HepG2 (cell line): ENCODE data around the gene DLST. TPM values are rescaled to one million over a fixed set of nuclear protein-coding genes. Genes with fewer than 3 reads are reported as not detected.

ENCODE experiments used
- BHLHE40 ChIP-seq: IDR thresholded peaks from 2 replicates; pipeline ENCODE4 v1.6.1; 2011; ENCODE audit warnings: low read length, improper control_type of control experiment
- CEBPB ChIP-seq: IDR thresholded peaks from 2 replicates; pipeline ENCODE4 v1.6.1; 2011; ENCODE audit warnings: low read depth, low read length, improper control_type of control experiment, borderline replicate concordance
- CEBPG ChIP-seq: IDR thresholded peaks from 2 replicates; pipeline ENCODE4 v1.6.1; 2016
- ELF3 ChIP-seq: IDR thresholded peaks from 2 replicates; pipeline ENCODE4 v1.6.1; 2016; ENCODE audit warnings: missing genetic modification reagents, missing compliant biosample characterization
- FOSL2 ChIP-seq: sonication (generic); formaldehyde crosslinking; IDR thresholded peaks from 2 replicates; pipeline ENCODE4 v1.4.0; 2020; ENCODE audit warnings: missing genetic modification reagents
- HMGA1 ChIP-seq: sonication (generic); formaldehyde crosslinking; conservative IDR thresholded peaks from 2 replicates; pipeline ENCODE4 v1.4.0; 2020; ENCODE audit warnings: missing genetic modification reagents
- KDM2A ChIP-seq: sonication (generic); formaldehyde crosslinking; IDR thresholded peaks from 2 replicates; pipeline ENCODE4 v1.4.0; 2020; ENCODE audit warnings: low read depth, missing genetic modification reagents, borderline replicate concordance
- MAFK ChIP-seq, 2 experiments: IDR thresholded peaks in 1 of 2; conservative IDR thresholded peaks in 1 of 2; 2 replicates each; pipeline ENCODE4 v1.6.1; 2011; ENCODE audit warnings: improper control_type of control experiment in 2 of 2, low read length in 2 of 2
- MXD4 ChIP-seq: IDR thresholded peaks from 2 replicates; pipeline ENCODE4 v1.6.1; 2016; ENCODE audit warnings: mild to moderate bottlenecking, missing biosample characterization, missing genetic modification reagents
- REPIN1 ChIP-seq: sonication (generic); formaldehyde crosslinking; IDR thresholded peaks from 2 replicates; pipeline ENCODE4 v1.8.0; 2022; ENCODE audit warnings: missing genetic modification reagents, low read depth, mild to moderate bottlenecking, borderline replicate concordance
- SAP130 ChIP-seq: IDR thresholded peaks from 2 replicates; pipeline ENCODE4 v1.6.1; 2016; ENCODE audit warnings: low read depth
- XRCC5 ChIP-seq: fragments of 200-400 bp; formaldehyde crosslinking; optimal IDR thresholded peaks from 2 replicates; pipeline ENCODE3; 2017; ENCODE audit warnings: mild to moderate bottlenecking, low read length
- ZNF775 ChIP-seq: sonication (generic); formaldehyde crosslinking; IDR thresholded peaks from 2 replicates; pipeline ENCODE4 v1.4.0; 2020; ENCODE audit warnings: missing genetic modification reagents, mild to moderate bottlenecking, moderate library complexity, borderline replicate concordance
- ZNF788 ChIP-seq: sonication (generic); formaldehyde crosslinking; IDR thresholded peaks from 2 replicates; pipeline ENCODE4 v1.5.0; 2020; ENCODE audit warnings: mild to moderate bottlenecking, missing genetic modification reagents, borderline replicate concordance
- polyA plus RNA-seq, 8 experiments: library from polyadenylated mRNA; depleted of rRNA in 3 of 8; stranded (reverse) in 7 of 8; unstranded in 1 of 8; fragments of >200 nt; fragmentation: Illumina TruSeq in 4 of 8; extraction: Trizol in 4 of 8; gene quantifications; 2 replicates each; pipeline versions ENCODE4 v1.2.1 to v1.2.3, GENCODE V29; 2011 to 2016; ENCODE audit warnings: low read depth in 4 of 8, missing spikeins in 1 of 8, mixed read lengths in 1 of 8; ENCODE audit not compliant: insufficient read depth in 1 of 8
- total RNA-seq, 5 experiments: library from RNA; depleted of rRNA; stranded (reverse); fragments of >200 nt; fragmentation: Illumina TruSeq; extraction: Trizol; gene quantifications; 2 replicates each; pipeline ENCODE4 v1.2.3, GENCODE V29; 2016; ENCODE audit warnings: low read depth in 1 of 5
- TF ChIP-seq, protein P1 (sequence below): sonication (generic); formaldehyde crosslinking; IDR thresholded peaks from 2 replicates; pipeline ENCODE4 v1.8.1; 2023; ENCODE audit warnings: mild to moderate bottlenecking, moderate library complexity, missing genetic modification reagents

Gene DLST
- total and polyA plus RNA-seq, 2 of the 13 experiments (the other 11 are each of a cell fraction or from before 2014, with no cell fraction given), result 56.5 to 94.3 TPM

DNA sequence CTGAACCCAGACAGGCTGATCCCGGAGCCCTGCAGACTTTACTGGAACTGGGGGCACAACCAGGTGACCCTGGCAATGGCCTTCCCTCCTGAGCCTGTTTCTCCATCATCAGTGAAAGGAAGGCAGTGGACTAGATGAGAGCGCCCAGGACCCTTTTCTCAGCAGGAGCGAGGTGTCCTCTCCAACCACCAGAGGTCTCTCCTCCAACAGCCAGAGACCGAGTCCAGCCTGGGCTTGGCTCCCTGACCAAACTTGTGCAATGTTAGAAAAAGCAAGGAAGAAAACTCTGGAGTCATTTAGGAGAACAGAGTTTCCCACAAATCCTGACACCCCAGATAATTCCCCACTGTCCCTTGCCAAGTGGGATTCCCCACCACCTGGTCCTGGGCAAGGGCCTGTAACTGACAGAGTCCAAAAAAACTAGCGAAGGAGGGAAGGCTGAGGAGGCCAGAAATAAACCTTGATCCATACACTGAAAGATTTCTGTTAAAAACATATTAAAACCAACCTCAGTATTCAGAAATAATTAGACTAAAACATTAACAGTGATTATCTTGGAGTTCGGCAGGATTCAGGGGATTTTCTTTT is 32.4 kb downstream of the DLST start (continued):
- peak; percentile 75 for TF ChIP-seq CEBPG (CRISPR knock-in tag)
- TF ChIP-seq, protein P1, sequence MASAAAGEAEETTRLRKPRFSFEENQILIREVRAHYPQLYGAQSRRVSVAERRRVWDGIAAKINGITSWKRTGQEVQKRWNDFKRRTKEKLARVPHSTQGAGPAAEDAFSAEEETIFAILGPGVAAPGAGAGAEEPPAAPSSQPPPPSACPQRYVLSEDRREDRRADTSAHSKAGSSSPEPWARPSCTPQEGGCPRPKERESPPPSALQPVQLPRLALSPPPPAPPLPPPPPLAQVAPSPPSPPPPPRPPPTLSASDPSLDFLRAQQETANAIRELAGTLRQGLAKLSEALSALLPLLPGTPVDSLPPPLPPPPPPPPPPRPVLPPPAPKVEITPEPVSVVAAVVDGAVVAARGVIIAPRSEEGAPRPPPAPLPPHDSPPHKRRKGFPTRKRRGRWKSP (CRISPR knock-in tag), result 0 out of 2 replicates have a peak, but pooled peaks have one; percentile 24
- 0 out of 2 replicates have a peak, but pooled peaks have one; percentile 12 for TF ChIP-seq FOSL2 (CRISPR knock-in tag)
- peak; percentile 78; the same call in 1 of the 2 replicates for TF ChIP-seq CEBPB
- TF ChIP-seq REPIN1 (CRISPR knock-in tag), result peak; percentile 29; the same call in 1 of the 2 replicates
- TF ChIP-seq MAFK (conservative IDR thresholded peaks at IDR 0.05 in 1 of 2, IDR thresholded peaks at IDR 0.05 in 1 of 2; ENCODE audit: low read length in 2 of 2), result no peak
- TF ChIP-seq KDM2A, result peak; percentile 30; the same call in 1 of the 2 replicates
- TF ChIP-seq SAP130, result peak; percentile 20; the same call in 1 of the 2 replicates
- TF ChIP-seq BHLHE40, result peak; percentile 35; the same call in 1 of the 2 replicates
- TF ChIP-seq ZNF788 (CRISPR knock-in tag), result no peak
- 0 out of 2 replicates have a peak, but pooled peaks have one; percentile 34 for TF ChIP-seq MXD4 (CRISPR knock-in tag)
- peak; percentile 44 for TF ChIP-seq XRCC5
- TF ChIP-seq ELF3 (CRISPR knock-in tag), result 0 out of 2 replicates have a peak, but pooled peaks have one; percentile 33
- TF ChIP-seq ZNF775 (CRISPR knock-in tag), result no peak
- TF ChIP-seq HMGA1, result no peak
